ENCODE measurements around the gene JPH2. TPM values are rescaled to one million over a fixed set of nuclear protein-coding genes. Genes with fewer than 3 reads are reported as not detected.

Gene JPH2
- total RNA-seq, 1 donor from 2014 or later, result 18.5 TPM

GRCh38 chr20:44118185-44119033 is 68.6 kb downstream of the JPH2 start:
- Histone ChIP-seq H3K79me2 (ENCODE audit: insufficient read depth, low read length) (no peaks in the 10 kb centered on the region), H2AFZ (ENCODE audit: low read depth, low read length) (no peak overlapping the region), H3K27ac (ENCODE audit: low read depth, low read length) (no peak overlapping the region), H3K4me1 (ENCODE audit: insufficient read depth, low read length) (no peaks in the 10 kb centered on the region), H3K27me3 (ENCODE audit: insufficient read depth, low read length) (peaks cover 4% of the 10 kb centered on the region), H3K4me2 (ENCODE audit: low read length) (no peak overlapping the region), H3K4me3 (ENCODE audit: insufficient read depth, low read depth, low read length) (no peak overlapping the region), H3K36me3 (ENCODE audit: insufficient read depth, low read length) (no peaks in the 10 kb centered on the region), H3K9me3 (ENCODE audit: insufficient read depth, low read depth, low read length) (no peaks in the 10 kb centered on the region), H3K9ac (ENCODE audit: low read length) (no peak overlapping the region), H4K20me1 (ENCODE audit: insufficient read depth, low read length) (no peaks in the 10 kb centered on the region)
- Mint-ChIP-seq H3K36me3 (ENCODE audit: low read depth, unreplicated experiment) (peaks cover 11% of the 10 kb centered on the region), H3K27ac (ENCODE audit: unreplicated experiment) (no peak overlapping the region), H3K4me3 (ENCODE audit: unreplicated experiment) (no peak overlapping the region), H3K4me1 (ENCODE audit: low read depth, unreplicated experiment) (peaks cover 4% of the 10 kb centered on the region), H3K27me3 (ENCODE audit: low read depth, unreplicated experiment) (peaks cover 6% of the 10 kb centered on the region), H3K9me3 (ENCODE audit: unreplicated experiment) (peaks cover 3% of the 10 kb centered on the region)
- FAIRE-seq, result no peak
- no peak for DNase-seq (ENCODE audit: low read depth)
- no peak for TF ChIP-seq CTCF (IDR thresholded peaks at IDR 0.05; ENCODE audit: insufficient read depth, low read depth, low read length)

- Histone ChIP-seq H3K27ac (ENCODE audit: low read depth, low read length) (no peak overlapping the region), H3K36me3 (ENCODE audit: insufficient read depth, low read length) (no peaks in the 10 kb centered on the region), H3K9me3 (ENCODE audit: insufficient read depth, low read depth, low read length) (no peaks in the 10 kb centered on the region), H3K27me3 (ENCODE audit: insufficient read depth, low read length) (peaks cover 1% of the 10 kb centered on the region), H4K20me1 (ENCODE audit: insufficient read depth, low read length) (no peaks in the 10 kb centered on the region), H3K79me2 (ENCODE audit: insufficient read depth, low read length) (no peaks in the 10 kb centered on the region), H2AFZ (ENCODE audit: low read depth, low read length) (no peak overlapping the region), H3K4me2 (ENCODE audit: low read length) (no peak overlapping the region), H3K4me3 (ENCODE audit: insufficient read depth, low read depth, low read length) (no peak overlapping the region), H3K9ac (ENCODE audit: low read length) (no peak overlapping the region), H3K4me1 (ENCODE audit: insufficient read depth, low read length) (no peaks in the 10 kb centered on the region)
- peaks cover 9% of the 10 kb centered on the region for H3K36me3 Mint-ChIP-seq (ENCODE audit: low read depth, unreplicated experiment)
- H3K4me3 Mint-ChIP-seq (ENCODE audit: unreplicated experiment), result no peak overlapping the region
- H3K4me1 Mint-ChIP-seq (ENCODE audit: low read depth, unreplicated experiment), result peaks cover 4% of the 10 kb centered on the region
- TF ChIP-seq EZH2 (IDR thresholded peaks at IDR 0.05; ENCODE audit: insufficient read depth, low read length), result no peak
- no peak for TF ChIP-seq CTCF (IDR thresholded peaks at IDR 0.05; ENCODE audit: insufficient read depth, low read depth, low read length)
- FAIRE-seq (no peak), DNase-seq (ENCODE audit: low read depth) (no peak)
- peaks cover 6% of the 10 kb centered on the region for H3K27me3 Mint-ChIP-seq (ENCODE audit: low read depth, unreplicated experiment)
- H3K9me3 Mint-ChIP-seq (ENCODE audit: unreplicated experiment), result peaks cover 3% of the 10 kb centered on the region
- no peak overlapping the region for H3K27ac Mint-ChIP-seq (ENCODE audit: unreplicated experiment)
Measured at GRCh38 chr20:44117296-44118184, 69.4 kb downstream of the JPH2 start.
